Mesothelial cell of epicardium (in vitro differentiated cells): ENCODE measurements around the gene TFG. TPM values are rescaled to one million over a fixed set of nuclear protein-coding genes. Genes with fewer than 3 reads are reported as not detected.

Experiments
- DNase-seq, 2 experiments: peaks; one replicate each; pipeline ENCODE4 v3.0.0; 2021; ENCODE audit warnings: low spot score in 2 of 2; ENCODE audit not compliant: unreplicated experiment in 2 of 2
- H3K27ac Mint-ChIP-seq: 2 replicates; pipeline ENCODE4 v1.8.0; 2021; ENCODE audit warnings: mixed read lengths
- H3K27me3 Mint-ChIP-seq: 2 replicates; pipeline ENCODE4 v1.8.0; 2021; ENCODE audit warnings: low read depth, mixed read lengths
- H3K36me3 Mint-ChIP-seq: 2 replicates; pipeline ENCODE4 v1.8.0; 2021; ENCODE audit warnings: mixed read lengths
- H3K4me1 Mint-ChIP-seq: 2 replicates; pipeline ENCODE4 v1.8.0; 2021; ENCODE audit warnings: mixed read lengths
- H3K4me3 Mint-ChIP-seq: 2 replicates; pipeline ENCODE4 v1.8.0; 2021; ENCODE audit warnings: mild to moderate bottlenecking, moderate library complexity, mixed read lengths
- H3K9me3 Mint-ChIP-seq: 2 replicates; pipeline ENCODE4 v1.8.0; 2021; ENCODE audit warnings: mixed read lengths
- CTCF ChIP-seq: fragments of 200-600 bp; sonication (generic); IDR thresholded peaks from one replicate; pipeline ENCODE4 v1.5.0; 2021; ENCODE audit warnings: antibody characterized with exemption; ENCODE audit not compliant: unreplicated experiment
- total RNA-seq: library from RNA; stranded (reverse); gene quantifications from 3 replicates; pipeline ENCODE4 v1.2.1, GENCODE V29; 2021

Gene TFG
- total RNA-seq, 1 donor from 2014 or later: 111 TPM

- no peak overlapping the region for H3K27ac Mint-ChIP-seq
- no peaks in the 10 kb centered on the region for H3K27me3 Mint-ChIP-seq
- no peaks in the 10 kb centered on the region for H3K36me3 Mint-ChIP-seq
- H3K4me3 Mint-ChIP-seq: no peak overlapping the region
- TF ChIP-seq CTCF: no peak
- peaks cover 21% of the 10 kb centered on the region for H3K9me3 Mint-ChIP-seq
- DNase-seq: no peak
- no peaks in the 10 kb centered on the region for H3K4me1 Mint-ChIP-seq
These were observed 27.8 kb upstream of the TFG start for GRCh38 chr3:100681496-100681895.

GRCh38 chr3:100682056-100682853 is 27.0 kb upstream of the TFG start:
- Mint-ChIP-seq H3K4me3 (no peak overlapping the region), H3K27me3 (no peaks in the 10 kb centered on the region), H3K9me3 (peaks cover 16% of the 10 kb centered on the region), H3K4me1 (no peaks in the 10 kb centered on the region), H3K27ac (no peak overlapping the region), H3K36me3 (no peaks in the 10 kb centered on the region)
- no peak for DNase-seq
- no peak for TF ChIP-seq CTCF

GRCh38 chr3:100682854-100683760 is 26.2 kb upstream of the TFG start:
- H3K9me3 Mint-ChIP-seq: peaks cover 8% of the 10 kb centered on the region
- no peaks in the 10 kb centered on the region for H3K36me3 Mint-ChIP-seq
- H3K4me3 Mint-ChIP-seq: no peak overlapping the region
- no peak overlapping the region for H3K27ac Mint-ChIP-seq
- no peak for TF ChIP-seq CTCF
- no peaks in the 10 kb centered on the region for H3K4me1 Mint-ChIP-seq
- H3K27me3 Mint-ChIP-seq: no peaks in the 10 kb centered on the region
- DNase-seq: no peak

DNA sequence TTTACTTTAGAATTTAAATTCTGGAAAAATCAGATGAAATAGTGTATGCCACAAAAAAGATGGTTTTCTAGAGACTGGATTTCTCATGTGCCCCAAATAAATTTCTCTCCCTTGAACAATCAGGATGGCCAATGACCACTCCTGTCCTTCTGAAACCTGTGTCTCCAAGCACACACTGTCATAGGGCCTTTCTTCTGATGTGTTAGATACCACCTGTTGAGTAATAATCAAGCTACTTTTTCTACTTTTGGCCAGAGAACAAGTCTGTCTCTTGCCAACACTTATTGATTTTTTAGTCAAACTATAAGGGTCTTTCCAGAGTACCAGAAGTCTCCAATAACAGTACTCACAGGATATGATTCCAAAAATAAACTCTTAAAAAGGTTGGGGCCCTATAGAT is 16.1 kb upstream of the TFG start:
- TF ChIP-seq CTCF: no peak
- Mint-ChIP-seq H3K27me3 (peaks cover 11% of the 10 kb centered on the region), H3K4me3 (no peak overlapping the region), H3K36me3 (no peaks in the 10 kb centered on the region), H3K9me3 (peaks cover 10% of the 10 kb centered on the region), H3K27ac (no peak overlapping the region), H3K4me1 (peaks cover 36% of the 10 kb centered on the region)
- no peak for DNase-seq

DNA sequence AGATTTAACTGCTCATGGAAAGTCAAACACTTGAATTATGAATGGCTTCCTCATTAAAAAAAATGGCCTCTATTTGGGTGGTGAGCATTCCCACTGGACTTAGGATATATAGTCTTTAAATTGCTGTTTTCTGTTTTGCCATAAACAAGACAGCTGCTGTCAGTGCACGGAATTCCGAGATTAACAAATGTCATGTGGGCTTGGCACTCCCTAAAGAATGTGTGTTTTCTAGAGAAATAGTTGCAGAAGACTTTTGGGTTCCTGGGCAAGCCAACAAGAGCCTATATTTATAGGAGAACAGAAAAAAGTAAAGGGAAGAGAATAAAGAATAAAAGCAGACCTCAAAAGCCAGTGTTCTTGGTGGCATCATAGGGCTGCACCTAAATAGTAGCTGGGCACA is 13.6 kb upstream of the TFG start:
- peaks cover 3% of the 10 kb centered on the region for H3K9me3 Mint-ChIP-seq
- H3K27me3 Mint-ChIP-seq: peaks cover 5% of the 10 kb centered on the region
- no peak overlapping the region for H3K4me3 Mint-ChIP-seq
- TF ChIP-seq CTCF: no peak
- H3K4me1 Mint-ChIP-seq: peaks cover 42% of the 10 kb centered on the region
- peak overlapping the region; percentile 88 for H3K27ac Mint-ChIP-seq
- H3K36me3 Mint-ChIP-seq: no peaks in the 10 kb centered on the region
- no peak for DNase-seq
